NCI-H1105 (cell line): Measurements from ENCODE around the gene LRP1B.

ENCODE experiments used
- DNase-seq: peaks from one replicate; lab custom pipeline; 2025; lab: John Stamatoyannopoulos, UW

Gene LRP1B

GRCh38 chr2:140905083-140905781 lies 1225.6 kb downstream of the LRP1B start:
- DNase-seq, result no peak

GRCh38 chr2:140895378-140895777 lies 1235.4 kb downstream of the LRP1B start:
- DNase-seq, result no peak

GRCh38 chr2:140893685-140894084 lies 1237.1 kb downstream of the LRP1B start:
- no peak for DNase-seq

GRCh38 chr2:140892911-140893637 lies 1237.7 kb downstream of the LRP1B start:
- DNase-seq, result no peak

- DNase-seq, result no peak
Observed at GRCh38 chr2:140892436-140892835, 1238.4 kb downstream of the LRP1B start.

GRCh38 chr2:140891614-140892212 lies 1239.1 kb downstream of the LRP1B start:
- DNase-seq, result no peak

GRCh38 chr2:140882671-140883620 lies 1247.9 kb downstream of the LRP1B start:
- no peak for DNase-seq

- DNase-seq, result no peak
Observed at GRCh38 chr2:140880573-140880972, 1250.2 kb downstream of the LRP1B start.

- DNase-seq, result no peak
Observed at GRCh38 chr2:140876015-140876414, 1254.8 kb downstream of the LRP1B start.

GRCh38 chr2:140873915-140874531 lies 1256.8 kb downstream of the LRP1B start:
- DNase-seq, result no peak

GRCh38 chr2:140869925-140870324 lies 1260.9 kb downstream of the LRP1B start:
- no peak for DNase-seq

- no peak for DNase-seq
Observed at GRCh38 chr2:140869107-140869506, 1261.7 kb downstream of the LRP1B start.

GRCh38 chr2:140865837-140866236 lies 1265.0 kb downstream of the LRP1B start:
- no peak for DNase-seq

- DNase-seq, result peak; percentile 14
Observed at GRCh38 chr2:140863713-140864112, 1267.1 kb downstream of the LRP1B start.

- DNase-seq, result no peak
Observed at GRCh38 chr2:140862181-140862580, 1268.6 kb downstream of the LRP1B start.

- no peak for DNase-seq
Observed at GRCh38 chr2:140861666-140862065, 1269.2 kb downstream of the LRP1B start.

- no peak for DNase-seq
Observed at GRCh38 chr2:140855471-140855870, 1275.3 kb downstream of the LRP1B start.

GRCh38 chr2:140851258-140851981 lies 1279.4 kb downstream of the LRP1B start:
- no peak for DNase-seq

- no peak for DNase-seq
Observed at GRCh38 chr2:140843186-140843585, 1287.6 kb downstream of the LRP1B start.

GRCh38 chr2:140842110-140842509 lies 1288.7 kb downstream of the LRP1B start:
- no peak for DNase-seq

- no peak for DNase-seq
Observed at GRCh38 chr2:140841141-140841540, 1289.7 kb downstream of the LRP1B start.
